SU-DHL-6 (cell line): Measurements from ENCODE around the gene LDB1.

Experiments used
- H2AFZ ChIP-seq: fragments of 200-600 bp; sonication (generic); 2 replicates; pipeline ENCODE4 v1.6.1; 2014; ENCODE audit warnings: low read depth, mild to moderate bottlenecking, moderate library complexity, mixed read lengths, antibody characterized with exemption, low read length; ENCODE audit not compliant: severe bottlenecking
- H3F3A ChIP-seq: fragments of 200-600 bp; shearing (Covaris generic); 2 replicates; pipeline ENCODE4 v1.6.0; 2016; ENCODE audit warnings: antibody characterized with exemption, mild to moderate bottlenecking; ENCODE audit not compliant: insufficient read depth
- H3K27ac ChIP-seq: fragments of 200-600 bp; sonication (generic); 2 replicates; pipeline ENCODE4 v1.5.1; 2016; ENCODE audit warnings: low read depth, mild to moderate bottlenecking, low read length, moderate library complexity, mixed read lengths
- H3K27me3 ChIP-seq: fragments of 200-600 bp; sonication (generic), shearing (Covaris generic); 2 replicates; pipeline ENCODE4 v1.6.0; 2014; ENCODE audit warnings: mild to moderate bottlenecking, low read length
- H3K36me3 ChIP-seq: fragments of 200-600 bp; sonication (generic); 2 replicates; pipeline ENCODE4 v1.6.1; 2014; ENCODE audit warnings: mild to moderate bottlenecking, low read length, mixed read lengths
- H3K4me2 ChIP-seq: fragments of 300-600, 200-600 bp; shearing (Covaris generic), sonication (generic); 2 replicates; pipeline ENCODE4 v1.6.0; 2014; ENCODE audit warnings: low read length, low read depth, mild to moderate bottlenecking; ENCODE audit not compliant: poor library complexity, severe bottlenecking
- H3K4me3 ChIP-seq: fragments of 200-600 bp; sonication (generic); 2 replicates; pipeline ENCODE4 v1.5.1; 2014; ENCODE audit warnings: antibody characterized with exemption, low read length, mild to moderate bottlenecking, mixed read lengths; ENCODE audit not compliant: insufficient read depth, poor library complexity, severe bottlenecking
- H3K79me2 ChIP-seq: fragments of 200-600 bp; sonication (generic); 2 replicates; pipeline ENCODE4 v1.6.1; 2014; ENCODE audit warnings: mild to moderate bottlenecking, low read length, moderate library complexity; ENCODE audit not compliant: insufficient read depth
- H3K9ac ChIP-seq: fragments of 200-600 bp; sonication (generic); 2 replicates; pipeline ENCODE4 v1.7.0; 2014; ENCODE audit warnings: mild to moderate bottlenecking, low read length
- H3K9me2 ChIP-seq: fragments of 200-600 bp; sonication (generic); replicated peaks from 2 replicates; pipeline ENCODE4 v1.6.1; 2014; ENCODE audit warnings: low read length; ENCODE audit not compliant: insufficient read depth
- H3K9me3 ChIP-seq: fragments of 200-600 bp; sonication (generic); 2 replicates; pipeline ENCODE4 v1.6.1; 2014; ENCODE audit warnings: low read length, mixed read lengths; ENCODE audit not compliant: insufficient read depth
- H4K20me1 ChIP-seq: fragments of 200-600 bp; sonication (generic); 2 replicates; pipeline ENCODE4 v1.6.1; 2014; ENCODE audit warnings: low read depth, mild to moderate bottlenecking, antibody characterized with exemption, low read length, moderate library complexity, mixed read lengths
- CTCF ChIP-seq: fragments of 200-600 bp; sonication (generic); IDR thresholded peaks from one replicate; pipeline ENCODE4 v1.5.1; 2017; ENCODE audit warnings: antibody characterized with exemption, mild to moderate bottlenecking, low read length, moderate library complexity; ENCODE audit not compliant: insufficient read depth, poor library complexity, severe bottlenecking
- EZH2phosphoT487 ChIP-seq: fragments of 200-600 bp; sonication (generic), shearing (Covaris generic); conservative IDR thresholded peaks from 2 replicates; pipeline ENCODE4 v1.6.1; 2018; ENCODE audit warnings: mild to moderate bottlenecking, antibody characterized with exemption, low read length, moderate library complexity, mixed read lengths

Gene LDB1

GRCh38 chr10:102147561-102147960 is 27.4 kb upstream of the LDB1 start:
- H3F3A ChIP-seq = peaks cover 35% of the 10 kb centered on the region
- no peak overlapping the region for H3K9ac ChIP-seq
- H3K36me3 ChIP-seq = peaks cover 7% of the 10 kb centered on the region; the same call in 1 of the 2 replicates
- no peak overlapping the region for H3K27ac ChIP-seq
- no peaks in the 10 kb centered on the region for H4K20me1 ChIP-seq
- no peak overlapping the region for H2AFZ ChIP-seq
- no peaks in the 10 kb centered on the region for H3K9me2 ChIP-seq
- H3K4me2 ChIP-seq = no peak overlapping the region
- TF ChIP-seq CTCF (no peak), EZH2phosphoT487 (no peak)
- no peaks in the 10 kb centered on the region for H3K27me3 ChIP-seq
- H3K9me3 ChIP-seq = no peaks in the 10 kb centered on the region
- no peak overlapping the region for H3K4me3 ChIP-seq
- H3K79me2 ChIP-seq = peaks cover 9% of the 10 kb centered on the region

- TF ChIP-seq EZH2phosphoT487 (no peak), CTCF (no peak)
- H3K36me3 ChIP-seq = peaks cover 7% of the 10 kb centered on the region; the same call in 1 of the 2 replicates
- H3K4me2 ChIP-seq = no peak overlapping the region
- H3K9me3 ChIP-seq = no peaks in the 10 kb centered on the region
- H3K9me2 ChIP-seq = no peaks in the 10 kb centered on the region
- no peak overlapping the region for H2AFZ ChIP-seq
- no peaks in the 10 kb centered on the region for H3K27me3 ChIP-seq
- peaks cover 35% of the 10 kb centered on the region for H3F3A ChIP-seq
- peaks cover 6% of the 10 kb centered on the region; the same call in 1 of the 2 replicates for H3K79me2 ChIP-seq
- H3K4me3 ChIP-seq = no peak overlapping the region
- H3K9ac ChIP-seq = no peak overlapping the region
- no peak overlapping the region for H3K27ac ChIP-seq
- H4K20me1 ChIP-seq = no peaks in the 10 kb centered on the region
Observed at GRCh38 chr10:102146971-102147428, 26.8 kb upstream of the LDB1 start.

- Histone ChIP-seq H2AFZ (no peak overlapping the region), H3K36me3 (peaks cover 20% of the 10 kb centered on the region; the same call in 1 of the 2 replicates)
Observed at GRCh38 chr10:102141583-102142107, 21.5 kb upstream of the LDB1 start.

More at GRCh38 chr10:102141583-102142107, 21.5 kb upstream of the LDB1 start:
- H3K9me2 ChIP-seq = no peaks in the 10 kb centered on the region
- H3K4me2 ChIP-seq = no peak overlapping the region
- H3K27ac ChIP-seq = no peak overlapping the region
- H4K20me1 ChIP-seq = peaks cover 5% of the 10 kb centered on the region; the same call in 1 of the 2 replicates
- H3F3A ChIP-seq = no peaks in the 10 kb centered on the region
- H3K4me3 ChIP-seq = no peak overlapping the region
- TF ChIP-seq EZH2phosphoT487 (no peak), CTCF (no peak)
- peaks cover 59% of the 10 kb centered on the region for H3K79me2 ChIP-seq
- H3K9me3 ChIP-seq = no peaks in the 10 kb centered on the region
- H3K9ac ChIP-seq = no peak overlapping the region
- H3K27me3 ChIP-seq = no peaks in the 10 kb centered on the region
